T-helper 1 cell treated with Interleukin-12 subunit alpha and Interleukin-12 subunit beta and Interleukin-4 antibody, amounts not matched to agents 30 μg/mL and 1 μg/mL, for 36 hours (primary cell): Measurements from ENCODE around the gene CCDC192.
"Not testable (repeated sequence)": the region's sequence is repeated elsewhere in the genome, so short reads cannot be mapped to it uniquely, and the experiment has no call there.

Source experiments
- H3K27ac Mint-ChIP-seq: one replicate; pipeline ENCODE4 v1.8.0; 2021; ENCODE audit warnings: mild to moderate bottlenecking, mixed read lengths
- H3K27me3 Mint-ChIP-seq: one replicate; pipeline ENCODE4 v1.8.0; 2021; ENCODE audit warnings: low read depth, mixed read lengths
- H3K36me3 Mint-ChIP-seq: one replicate; pipeline ENCODE4 v1.8.0; 2021; ENCODE audit warnings: low read depth, mixed read lengths
- H3K4me1 Mint-ChIP-seq: one replicate; pipeline ENCODE4 v1.8.0; 2021; ENCODE audit warnings: low read depth, mixed read lengths
- H3K4me3 Mint-ChIP-seq: one replicate; pipeline ENCODE4 v1.8.0; 2021; ENCODE audit warnings: mild to moderate bottlenecking, moderate library complexity, mixed read lengths
- H3K9me3 Mint-ChIP-seq: one replicate; pipeline ENCODE4 v1.8.0; 2021; ENCODE audit warnings: mixed read lengths

The CCDC192 gene

DNA sequence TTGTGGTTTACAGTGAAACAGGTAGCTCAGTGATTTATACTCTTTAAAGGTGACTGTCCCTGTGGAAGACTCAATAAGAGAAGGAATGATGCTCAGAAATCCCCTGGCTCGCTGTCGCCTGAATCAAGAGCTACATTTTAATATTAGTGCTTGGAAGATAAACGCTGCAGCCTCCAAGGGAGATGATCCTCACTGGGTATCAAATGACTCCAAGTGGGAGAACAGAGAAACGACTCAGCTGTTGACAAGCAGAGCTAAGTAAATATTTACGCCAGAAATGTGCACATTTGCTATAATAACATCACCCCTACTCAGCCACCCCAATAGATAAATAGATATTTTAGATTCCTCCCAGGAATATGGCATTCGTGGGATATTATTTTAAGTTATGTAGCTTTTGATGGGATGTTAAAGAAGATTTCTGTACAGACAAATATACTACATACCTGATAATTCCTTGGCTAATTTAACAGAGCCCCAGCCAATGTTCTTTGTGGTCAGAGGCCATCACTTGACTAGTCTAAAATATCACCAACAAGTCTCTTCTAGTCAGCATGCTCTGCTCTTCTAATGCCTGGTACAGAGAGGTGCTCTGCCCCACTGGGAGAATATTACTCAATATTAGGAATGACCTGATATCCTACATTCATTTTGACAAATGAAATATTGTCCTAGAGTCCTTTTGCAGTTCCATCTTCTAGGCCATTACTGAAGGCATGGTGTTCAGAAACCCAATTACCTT is 18.3 kb upstream of the CCDC192 start:
- Mint-ChIP-seq H3K4me3 (no peak overlapping the region), H3K27ac (no peak overlapping the region), H3K9me3 (no peaks in the 10 kb centered on the region), H3K27me3 (no peaks in the 10 kb centered on the region), H3K4me1 (no peaks in the 10 kb centered on the region), H3K36me3 (no peaks in the 10 kb centered on the region)

DNA sequence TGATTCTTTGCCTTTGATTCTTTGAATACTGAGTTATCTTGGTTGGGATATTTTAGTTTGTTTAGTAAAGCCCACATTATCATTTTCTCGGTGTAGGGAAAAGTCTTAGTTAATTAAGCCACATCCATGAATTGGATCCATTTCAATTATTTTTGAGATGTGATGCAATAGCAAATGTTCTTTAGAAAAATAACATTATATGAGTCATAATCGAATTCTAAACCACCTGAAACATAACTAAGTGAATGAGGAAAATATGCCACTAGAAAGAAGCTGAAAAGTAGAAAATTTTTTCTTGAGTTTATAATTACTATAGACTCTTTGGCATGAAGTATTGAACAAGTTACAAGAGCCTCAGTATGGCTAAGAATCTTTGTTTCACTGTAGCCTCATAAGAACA is 17.5 kb upstream of the CCDC192 start:
- Mint-ChIP-seq H3K9me3 (no peaks in the 10 kb centered on the region), H3K27me3 (no peaks in the 10 kb centered on the region), H3K4me3 (no peak overlapping the region), H3K27ac (no peak overlapping the region), H3K36me3 (no peaks in the 10 kb centered on the region), H3K4me1 (no peaks in the 10 kb centered on the region)

DNA sequence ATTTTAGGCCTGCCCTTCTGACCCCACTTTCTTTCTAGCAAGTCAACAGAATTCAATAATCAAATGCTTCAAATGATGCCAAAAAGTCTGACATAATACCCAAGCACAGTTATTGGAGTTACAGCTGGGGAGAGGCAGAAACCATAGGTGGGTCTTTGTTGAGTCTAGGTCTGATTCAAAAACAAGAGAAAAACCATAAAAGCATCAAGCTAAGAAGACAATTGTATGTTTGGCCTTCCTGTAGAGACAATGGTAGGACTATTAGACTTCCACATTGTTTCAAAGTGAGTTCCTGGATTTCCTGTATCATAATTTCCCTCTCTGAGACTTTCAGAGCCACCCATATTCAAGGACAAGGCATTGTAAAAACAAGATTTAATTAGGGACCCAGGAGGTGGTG is 16.8 kb upstream of the CCDC192 start:
- H3K4me3 Mint-ChIP-seq, result no peak overlapping the region
- no peaks in the 10 kb centered on the region for H3K36me3 Mint-ChIP-seq
- H3K27ac Mint-ChIP-seq, result no peak overlapping the region
- no peaks in the 10 kb centered on the region for H3K4me1 Mint-ChIP-seq
- no peaks in the 10 kb centered on the region for H3K9me3 Mint-ChIP-seq
- no peaks in the 10 kb centered on the region for H3K27me3 Mint-ChIP-seq

DNA sequence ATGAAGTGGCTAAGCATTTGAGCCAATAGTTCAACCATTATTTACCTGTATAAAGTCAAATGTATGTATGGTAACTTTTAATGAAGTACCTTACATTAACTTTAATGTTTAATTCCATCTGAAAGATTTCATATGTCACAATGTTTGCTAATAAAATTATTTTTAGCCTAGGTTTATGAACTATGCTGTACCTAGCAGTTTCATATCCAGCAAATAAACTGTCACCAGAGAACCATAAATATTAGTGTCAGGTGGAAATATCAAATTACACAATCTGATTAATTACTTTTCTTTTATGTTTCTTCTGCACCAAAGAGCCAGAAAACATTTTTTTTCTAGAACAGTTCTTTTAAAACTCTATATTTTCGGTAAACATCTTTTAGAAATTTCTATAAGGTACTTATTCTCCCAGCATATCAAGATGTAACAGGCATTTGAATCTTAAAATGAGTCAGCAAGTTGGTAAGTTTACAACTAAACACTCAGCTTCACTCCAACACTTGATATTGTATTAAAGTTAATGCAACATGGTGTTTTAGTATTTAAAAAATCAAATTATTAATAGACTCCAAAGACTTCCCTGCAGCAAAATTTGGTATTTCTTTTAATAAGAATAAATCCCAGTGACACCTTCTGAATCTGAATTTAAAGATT is 8.5 kb upstream of the CCDC192 start:
- Mint-ChIP-seq H3K36me3 (no peaks in the 10 kb centered on the region), H3K4me3 (no peak overlapping the region), H3K9me3 (no peaks in the 10 kb centered on the region), H3K4me1 (no peaks in the 10 kb centered on the region), H3K27me3 (no peaks in the 10 kb centered on the region), H3K27ac (no peak overlapping the region)

DNA sequence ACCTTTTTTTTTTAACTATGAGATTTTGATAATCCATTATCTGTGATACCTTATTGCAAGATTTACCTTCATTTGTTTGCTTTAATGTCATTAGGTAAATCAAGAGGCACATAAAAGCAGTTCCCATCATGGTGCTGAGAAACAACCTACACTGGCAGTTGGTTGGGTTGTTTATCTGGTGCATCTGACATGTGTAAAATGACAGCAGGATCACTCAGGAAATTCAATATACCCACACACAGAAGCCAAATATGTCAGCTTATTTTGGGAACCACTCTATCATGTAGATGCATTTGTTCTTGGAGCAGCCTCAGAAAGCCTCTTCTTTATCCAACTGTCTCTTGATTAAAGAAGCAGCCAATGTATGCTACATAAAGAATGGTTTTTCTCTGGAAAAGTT is 7.8 kb upstream of the CCDC192 start:
- H3K27ac Mint-ChIP-seq, result no peak overlapping the region
- no peaks in the 10 kb centered on the region for H3K36me3 Mint-ChIP-seq
- H3K9me3 Mint-ChIP-seq, result no peaks in the 10 kb centered on the region
- no peaks in the 10 kb centered on the region for H3K4me1 Mint-ChIP-seq
- no peak overlapping the region for H3K4me3 Mint-ChIP-seq
- H3K27me3 Mint-ChIP-seq, result no peaks in the 10 kb centered on the region

DNA sequence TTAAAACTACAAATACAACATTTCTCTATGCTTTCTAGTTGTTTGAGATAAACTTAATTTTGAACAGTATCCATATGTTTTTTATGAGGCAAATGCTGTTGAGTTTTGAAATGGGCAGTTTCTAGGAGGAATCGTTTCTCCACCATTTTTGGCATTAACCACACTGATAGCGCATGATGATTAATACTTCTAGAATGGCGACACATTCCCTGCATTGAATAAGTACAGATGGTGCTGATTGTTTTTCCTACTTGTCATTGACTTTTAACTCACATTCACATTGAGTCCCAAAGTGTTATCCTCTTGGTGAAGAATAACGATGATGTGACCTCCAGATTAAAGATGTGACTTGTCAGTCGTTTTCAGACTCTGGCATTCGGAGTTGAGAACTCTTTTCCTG is 6.5 kb upstream of the CCDC192 start:
- no peak overlapping the region for H3K27ac Mint-ChIP-seq

DNA sequence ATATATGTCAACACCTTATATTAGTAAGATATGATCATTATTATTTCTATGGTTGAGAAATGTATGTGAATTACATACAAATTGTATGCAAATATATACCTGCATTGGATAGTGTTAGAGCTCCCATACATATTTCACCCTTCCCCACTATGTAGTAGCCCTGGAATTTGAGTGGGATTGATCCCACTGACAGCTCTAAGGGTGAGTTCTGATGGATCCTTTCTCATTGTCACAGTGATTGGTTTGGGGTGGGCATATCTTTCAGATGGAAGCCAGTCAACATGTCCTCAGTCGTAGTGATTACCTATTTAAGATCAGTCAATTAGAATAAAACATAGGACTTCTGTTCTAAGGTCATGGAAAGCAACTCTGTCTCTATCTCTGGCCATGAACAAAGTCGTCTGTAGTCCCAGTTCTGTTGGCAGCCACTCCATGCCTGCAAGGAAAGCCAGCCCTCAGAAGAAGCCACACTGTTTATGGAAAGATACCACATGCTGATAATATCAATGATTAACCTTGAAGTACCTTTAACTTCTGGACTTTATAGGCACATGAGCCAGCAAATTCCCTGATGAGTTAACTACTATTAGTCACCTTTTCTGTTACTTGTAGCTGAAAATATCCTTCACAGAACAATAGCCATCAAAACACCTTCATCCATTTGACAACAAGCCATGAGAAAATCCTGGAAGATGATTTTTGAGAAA is 5.1 kb upstream of the CCDC192 start:
- no peak overlapping the region for H3K27ac Mint-ChIP-seq
- H3K27me3 Mint-ChIP-seq, result no peaks in the 10 kb centered on the region
- peaks cover 3% of the 10 kb centered on the region for H3K4me1 Mint-ChIP-seq

More for the DNA sequence above, 6.5 kb upstream of the CCDC192 start:
- H3K4me1 Mint-ChIP-seq, result no peaks in the 10 kb centered on the region
- no peaks in the 10 kb centered on the region for H3K9me3 Mint-ChIP-seq
- no peaks in the 10 kb centered on the region for H3K27me3 Mint-ChIP-seq
- H3K4me3 Mint-ChIP-seq, result no peak overlapping the region
- no peaks in the 10 kb centered on the region for H3K36me3 Mint-ChIP-seq

DNA sequence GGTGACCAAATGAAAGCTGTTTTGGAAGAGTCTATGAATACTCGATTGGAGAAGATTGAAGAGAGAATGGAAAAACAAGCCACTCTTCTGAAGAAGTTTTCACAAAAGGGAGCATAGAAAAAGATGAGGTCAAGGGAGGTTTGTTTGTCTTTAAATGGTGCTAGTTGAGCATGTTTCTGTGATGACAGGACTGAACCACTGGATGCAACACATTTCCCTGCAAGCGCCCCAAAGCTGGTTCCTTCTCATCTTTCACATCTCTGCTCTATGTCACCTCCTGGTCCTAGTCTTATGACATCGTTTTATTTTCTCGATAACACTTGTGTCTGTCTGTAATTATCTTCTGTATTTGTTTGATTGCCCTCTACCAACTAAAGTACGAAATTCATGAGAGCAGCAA is 3.8 kb upstream of the CCDC192 start:
- Mint-ChIP-seq H3K4me3 (no peak overlapping the region), H3K4me1 (peaks cover 3% of the 10 kb centered on the region), H3K27me3 (no peaks in the 10 kb centered on the region), H3K36me3 (no peaks in the 10 kb centered on the region), H3K27ac (no peak overlapping the region), H3K9me3 (no peaks in the 10 kb centered on the region)

More for the DNA sequence above, 5.1 kb upstream of the CCDC192 start:
- H3K9me3 Mint-ChIP-seq, result no peaks in the 10 kb centered on the region
- no peaks in the 10 kb centered on the region for H3K36me3 Mint-ChIP-seq
- H3K4me3 Mint-ChIP-seq, result no peak overlapping the region

DNA sequence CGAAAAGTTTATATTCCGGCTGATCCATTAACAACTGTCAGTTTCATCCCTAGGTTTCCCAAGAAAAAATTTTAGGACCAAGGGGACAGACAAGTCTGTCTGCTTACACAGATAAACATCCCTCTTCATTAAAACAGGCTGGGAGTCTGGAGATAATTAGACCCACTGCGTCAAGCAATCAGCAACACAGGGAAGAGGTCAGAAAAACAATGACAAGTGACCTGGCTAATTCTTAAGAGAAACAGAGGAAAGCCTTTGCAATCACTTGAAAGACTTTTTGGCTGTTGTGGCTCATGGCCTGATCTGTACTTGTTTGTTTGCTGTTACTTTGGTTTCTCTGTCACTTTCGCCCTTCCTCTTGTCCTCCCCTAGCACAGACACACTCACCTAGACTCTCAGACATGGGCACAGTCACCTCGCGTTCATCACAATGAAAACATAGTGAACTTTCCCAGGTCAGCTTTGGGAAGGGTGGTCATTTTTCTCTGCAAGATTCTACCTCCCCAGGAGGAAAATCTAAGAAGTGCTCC is 2.9 kb upstream of the CCDC192 start:
- Mint-ChIP-seq H3K4me3 (no peak overlapping the region), H3K9me3 (no peaks in the 10 kb centered on the region), H3K27me3 (no peaks in the 10 kb centered on the region), H3K36me3 (no peaks in the 10 kb centered on the region), H3K4me1 (peaks cover 3% of the 10 kb centered on the region), H3K27ac (no peak overlapping the region)

DNA sequence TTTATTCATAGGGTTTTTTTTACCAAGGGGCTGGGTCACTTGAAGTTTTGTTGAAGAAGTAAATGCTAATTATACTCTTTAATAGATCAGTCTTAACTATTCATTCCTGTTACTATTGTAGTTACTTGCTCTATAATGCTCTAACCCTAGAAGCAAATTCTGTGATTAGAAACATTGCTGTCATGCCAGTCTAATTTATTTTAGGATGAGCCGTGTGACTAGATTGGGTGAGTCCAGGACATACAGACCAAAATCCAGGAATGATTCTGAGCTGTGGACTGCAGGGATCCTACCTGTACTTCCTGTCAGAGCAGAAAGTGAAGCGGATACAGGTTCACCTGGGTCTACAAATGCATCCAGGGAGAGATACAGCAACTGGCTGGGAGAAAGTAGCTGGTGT is 757 bp upstream of the CCDC192 start:
- Mint-ChIP-seq H3K27me3 (no peaks in the 10 kb centered on the region), H3K9me3 (no peaks in the 10 kb centered on the region), H3K4me3 (no peak overlapping the region), H3K36me3 (no peaks in the 10 kb centered on the region), H3K27ac (no peak overlapping the region), H3K4me1 (peaks cover 3% of the 10 kb centered on the region)

DNA sequence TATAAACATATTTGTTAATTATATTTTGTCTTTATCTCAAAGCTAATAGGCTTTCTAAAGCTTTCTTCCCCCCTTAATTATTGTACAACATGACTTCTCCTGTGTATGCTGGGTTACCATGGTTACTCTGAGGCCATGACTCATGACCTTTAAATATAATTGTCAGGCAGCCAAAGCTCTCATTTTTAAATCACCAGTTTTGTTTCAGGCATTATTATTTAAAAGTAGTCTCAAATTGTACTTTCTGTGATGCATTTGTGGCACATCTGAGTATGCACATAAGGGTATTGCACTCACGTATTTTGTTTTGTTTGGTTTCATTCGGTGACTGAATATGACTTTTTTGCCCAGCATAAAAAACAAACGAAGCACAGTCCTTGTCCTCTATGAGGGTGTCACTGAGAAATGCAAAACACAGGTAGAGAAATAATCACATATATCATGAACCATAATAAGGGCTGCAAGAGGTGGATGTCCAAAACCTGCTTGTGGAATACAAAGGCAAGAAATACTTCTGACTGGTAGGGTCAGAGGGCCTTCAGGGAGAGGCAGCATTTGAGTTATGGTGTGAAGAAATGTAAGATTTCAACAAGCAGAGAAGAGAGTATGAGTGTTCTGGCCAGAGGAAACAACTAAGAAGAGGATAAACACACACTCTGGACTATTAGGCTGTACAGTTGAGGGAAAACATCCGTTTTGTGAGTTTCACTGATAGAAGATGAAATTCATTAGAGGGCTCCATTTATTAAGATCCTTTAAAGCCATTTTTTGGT is 2.1 kb downstream of the CCDC192 start:
- H3K4me1 Mint-ChIP-seq, result peaks cover 3% of the 10 kb centered on the region
- no peaks in the 10 kb centered on the region for H3K9me3 Mint-ChIP-seq
- H3K36me3 Mint-ChIP-seq, result no peaks in the 10 kb centered on the region

DNA sequence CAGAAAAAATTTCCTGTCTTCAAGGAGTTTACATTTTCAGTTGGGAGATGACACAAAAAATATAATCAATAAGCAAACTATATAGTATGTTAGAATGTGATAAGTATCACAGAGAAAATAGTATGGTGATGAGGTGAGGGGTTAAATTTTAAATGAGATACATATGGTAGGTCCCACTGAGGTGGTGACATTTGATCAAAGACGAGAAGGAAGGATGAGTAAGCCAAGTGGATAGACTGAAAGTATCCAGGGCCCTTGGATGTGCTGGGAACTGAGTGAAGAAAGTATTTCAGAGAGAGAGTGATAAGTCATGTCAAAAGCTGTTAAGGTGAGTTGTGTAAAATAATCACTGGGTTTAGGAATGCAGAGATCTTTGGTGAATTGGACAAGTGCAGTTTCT is 3.5 kb downstream of the CCDC192 start:
- Mint-ChIP-seq H3K27me3 (no peaks in the 10 kb centered on the region), H3K27ac (no peak overlapping the region), H3K36me3 (no peaks in the 10 kb centered on the region), H3K9me3 (no peaks in the 10 kb centered on the region), H3K4me1 (peaks cover 3% of the 10 kb centered on the region), H3K4me3 (no peak overlapping the region)

More for the DNA sequence above, 2.1 kb downstream of the CCDC192 start:
- Mint-ChIP-seq H3K27me3 (no peaks in the 10 kb centered on the region), H3K4me3 (no peak overlapping the region), H3K27ac (no peak overlapping the region)

DNA sequence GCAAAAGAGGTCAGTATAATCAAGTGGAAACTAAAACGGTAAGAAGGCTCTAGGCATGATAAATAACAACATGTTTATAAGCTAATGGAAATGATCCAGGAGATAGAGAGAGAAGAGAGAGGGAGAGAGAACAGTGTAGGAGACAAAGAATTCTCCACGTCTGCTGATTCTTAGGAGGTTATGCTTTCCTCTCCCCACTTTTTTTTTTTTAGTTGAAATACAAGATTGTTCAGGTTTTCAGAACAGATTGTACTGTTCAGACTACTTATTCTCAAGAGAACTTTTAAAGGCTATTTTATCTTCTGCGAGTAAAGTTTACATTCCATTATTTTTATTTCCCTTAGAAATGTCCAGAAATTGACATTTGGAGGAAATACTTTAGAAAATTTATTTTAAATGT is 4.0 kb downstream of the CCDC192 start:
- peaks cover 3% of the 10 kb centered on the region for H3K4me1 Mint-ChIP-seq
- H3K27me3 Mint-ChIP-seq, result no peaks in the 10 kb centered on the region
- no peaks in the 10 kb centered on the region for H3K9me3 Mint-ChIP-seq
- H3K4me3 Mint-ChIP-seq, result no peak overlapping the region
- H3K36me3 Mint-ChIP-seq, result no peaks in the 10 kb centered on the region
- no peak overlapping the region for H3K27ac Mint-ChIP-seq

DNA sequence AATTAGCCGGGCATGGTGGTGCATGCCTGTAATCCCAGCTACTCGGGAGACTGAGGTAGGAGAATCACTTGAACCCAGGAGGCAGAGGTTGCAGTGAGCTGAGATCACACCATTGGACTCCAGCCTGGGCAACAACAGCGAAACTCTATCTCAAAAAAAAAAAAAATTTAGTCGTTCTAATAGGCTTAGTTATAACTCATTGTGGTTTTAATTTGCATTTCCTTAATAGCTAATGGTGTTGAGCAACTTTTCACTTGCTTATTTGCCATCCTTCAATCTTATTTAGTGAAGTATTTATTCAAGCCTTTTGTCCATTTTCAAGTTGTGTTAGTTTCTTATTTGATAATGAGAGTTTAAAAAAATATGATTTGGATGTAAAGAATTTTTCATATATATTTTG is 9.9 kb downstream of the CCDC192 start:
- not testable (repeated sequence) for H3K36me3 Mint-ChIP-seq, H3K27ac Mint-ChIP-seq, H3K4me3 Mint-ChIP-seq, H3K4me1 Mint-ChIP-seq, H3K27me3 Mint-ChIP-seq, H3K9me3 Mint-ChIP-seq
